K562 (cell line): ENCODE data around the gene GPX1. TPM values are rescaled to one million over a fixed set of nuclear protein-coding genes. Genes with fewer than 3 reads are reported as not detected.

ENCODE experiments used
- BCL6 ChIP-seq: fragments of 250-450 bp; sonication (Bioruptor Pico); IDR thresholded peaks from 2 replicates; pipeline ENCODE4 v1.4.0; 2020
- BCOR ChIP-seq: fragments of 450-650 bp; IDR thresholded peaks from 2 replicates; pipeline ENCODE4 v1.6.1; 2016
- FOXM1 ChIP-seq, 2 experiments: fragments of 450-650 bp in 1 of 2; sonication (generic) in 1 of 2; formaldehyde crosslinking in 1 of 2; IDR thresholded peaks; 2 replicates each; pipeline versions ENCODE4 v1.6.1 to v1.9.0; 2017 to 2022; ENCODE audit warnings: low read depth in 2 of 2, mild to moderate bottlenecking in 2 of 2, missing genetic modification reagents in 1 of 2, moderate library complexity in 1 of 2
- HSF4 ChIP-seq: fragments of 250-450 bp; sonication (Bioruptor Pico); IDR thresholded peaks from 2 replicates; pipeline ENCODE4 v2.1.2; 2022; ENCODE audit warnings: mild to moderate bottlenecking, moderate library complexity, borderline replicate concordance
- KLF6 ChIP-seq: fragments of 250-450 bp; sonication (Bioruptor Pico); IDR thresholded peaks from 2 replicates; pipeline ENCODE4 v1.4.0; 2020; ENCODE audit warnings: mild to moderate bottlenecking, moderate library complexity, borderline replicate concordance
- MIER1 ChIP-seq: fragments of 450-650 bp; IDR thresholded peaks from 2 replicates; pipeline ENCODE4 v1.6.1; 2016; ENCODE audit warnings: antibody characterized with exemption, mild to moderate bottlenecking, low read depth
- SMAD3 ChIP-seq: fragments of 450-650 bp; formaldehyde crosslinking; conservative IDR thresholded peaks from 2 replicates; pipeline ENCODE4 v1.4.0; 2020; ENCODE audit warnings: mild to moderate bottlenecking
- SRSF7 ChIP-seq: fragments of 200-400 bp; formaldehyde crosslinking; optimal IDR thresholded peaks from 2 replicates; pipeline ENCODE3; 2017; ENCODE audit warnings: mild to moderate bottlenecking, low read depth, low read length
- ZBTB40 ChIP-seq, 2 experiments: fragments of 450-650 bp in 1 of 2; sonication (generic) in 1 of 2; formaldehyde crosslinking in 1 of 2; IDR thresholded peaks; 2 replicates each; pipeline versions ENCODE4 v1.7.1 to v1.9.0; 2016 to 2022; ENCODE audit warnings: inconsistent platforms in 1 of 2, mild to moderate bottlenecking in 1 of 2, missing genetic modification reagents in 1 of 2
- ZFX ChIP-seq: sonication (generic); formaldehyde crosslinking; IDR thresholded peaks from 2 replicates; pipeline ENCODE4 v1.8.0; 2022; ENCODE audit warnings: mild to moderate bottlenecking, missing genetic modification reagents, moderate library complexity
- polyA plus RNA-seq, 8 experiments: library from polyadenylated mRNA; depleted of rRNA in 4 of 8; stranded (reverse) in 5 of 8; unstranded in 3 of 8; fragments of >200 nt; fragmentation: Nextera tagmentation in 2 of 8; fragmentation: Illumina TruSeq in 1 of 8; extraction: Ambion mirVana in 2 of 8; extraction: Trizol in 1 of 8; gene quantifications; 2 replicates each; pipeline versions ENCODE4 v1.2.1 to v1.2.3, GENCODE V29; 2011 to 2014; ENCODE audit warnings: inconsistent platforms in 1 of 8, missing spikeins in 1 of 8
- total RNA-seq, 7 experiments: library from RNA; depleted of rRNA in 6 of 7; stranded (reverse); fragments of >200 nt in 6 of 7; fragmentation: Illumina TruSeq in 2 of 7; extraction: Trizol in 2 of 7; gene quantifications; 2 replicates each; pipeline versions ENCODE4 v1.2.1 to v1.2.3, GENCODE V29; 2011 to 2021; ENCODE audit warnings: low replicate concordance in 1 of 7
- TF ChIP-seq, protein P1 (sequence below): fragments of 250-450 bp; sonication (Bioruptor Pico); IDR thresholded peaks from 2 replicates; pipeline ENCODE4 v1.8.0; 2021; ENCODE audit warnings: mild to moderate bottlenecking, moderate library complexity

Gene GPX1
- total and polyA plus RNA-seq, 9 of the 15 experiments (the other 6 are each of a cell fraction or from before 2014, with no cell fraction given): 0.08 to 1.3 (median 0.21) TPM; not detected in 5

DNA sequence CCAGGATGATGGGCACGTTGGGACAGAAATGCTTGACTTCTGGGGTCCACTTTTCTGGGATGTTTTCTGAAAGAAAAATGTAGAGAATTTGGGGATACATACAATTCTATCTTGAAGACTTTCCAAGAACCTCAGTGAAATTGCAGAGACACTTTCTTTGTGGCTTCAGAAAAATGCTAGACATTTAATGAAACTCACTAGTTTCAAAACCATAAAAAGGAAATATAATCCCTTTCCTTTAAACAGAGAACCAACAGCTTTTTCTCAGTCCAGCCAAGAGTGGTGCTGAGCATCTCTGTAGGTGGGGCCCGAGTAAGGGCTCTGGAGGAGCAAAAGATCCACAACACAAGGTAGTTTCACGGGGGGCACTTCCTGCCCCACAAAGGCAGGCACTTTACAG is 4.4 kb upstream of the GPX1 start (continued):
- TF ChIP-seq ZBTB40 (IDR thresholded peaks at IDR 0.05): no peak
- no peak for TF ChIP-seq ZBTB40 (CRISPR knock-in tag; IDR thresholded peaks at IDR 0.05)
- no peak for TF ChIP-seq SRSF7
- TF ChIP-seq HSF4 (CRISPR knock-in tag): no peak
- no peak for TF ChIP-seq FOXM1 (IDR thresholded peaks at IDR 0.05; ENCODE audit: low read depth)
- TF ChIP-seq FOXM1 (CRISPR knock-in tag; IDR thresholded peaks at IDR 0.05; ENCODE audit: low read depth): no peak
- TF ChIP-seq BCL6 (CRISPR knock-in tag): no peak
- no peak for TF ChIP-seq SMAD3 (CRISPR knock-in tag)
- no peak for TF ChIP-seq KLF6 (CRISPR knock-in tag)
- TF ChIP-seq MIER1: no peak
- TF ChIP-seq, protein P1, sequence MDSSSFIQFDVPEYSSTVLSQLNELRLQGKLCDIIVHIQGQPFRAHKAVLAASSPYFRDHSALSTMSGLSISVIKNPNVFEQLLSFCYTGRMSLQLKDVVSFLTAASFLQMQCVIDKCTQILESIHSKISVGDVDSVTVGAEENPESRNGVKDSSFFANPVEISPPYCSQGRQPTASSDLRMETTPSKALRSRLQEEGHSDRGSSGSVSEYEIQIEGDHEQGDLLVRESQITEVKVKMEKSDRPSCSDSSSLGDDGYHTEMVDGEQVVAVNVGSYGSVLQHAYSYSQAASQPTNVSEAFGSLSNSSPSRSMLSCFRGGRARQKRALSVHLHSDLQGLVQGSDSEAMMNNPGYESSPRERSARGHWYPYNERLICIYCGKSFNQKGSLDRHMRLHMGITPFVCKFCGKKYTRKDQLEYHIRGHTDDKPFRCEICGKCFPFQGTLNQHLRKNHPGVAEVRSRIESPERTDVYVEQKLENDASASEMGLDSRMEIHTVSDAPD: no peak
- no peak for TF ChIP-seq BCOR
- no peak for TF ChIP-seq ZFX (CRISPR knock-in tag)
